K562 (cell line): ENCODE data around the gene PRODH2. TPM values are rescaled to one million over a fixed set of nuclear protein-coding genes. Genes with fewer than 3 reads are reported as not detected.

Experiments
- ATAC-seq: fragments of 200-7000 bp; cut with Tn5 transposase; 3 replicates; pipeline ENCODE4 v1.9.1; 2020; ENCODE audit warnings: moderate library complexity
- BruUV-seq: library from RNA; stranded (reverse); fragments of 400-500 nt; replicated peaks from 2 replicates; lab custom pipeline; 2021; lab: Mats Ljungman, UMichigan
- CTCF ChIA-PET: fragments of 300-600 bp; formaldehyde crosslinking; extraction: SDS; loops from one replicate; lab custom pipeline; 2021; ENCODE audit warnings: low intra/inter-chr PET ratio; lab: Yijun Ruan, JAX
- POLR2A ChIA-PET: fragments of 300-600, 350-650 bp; sonication (Branson Sonifier 250); formaldehyde crosslinking; extraction: SDS; loops from one replicate; lab custom pipeline; 2021; ENCODE audit warnings: antibody characterized with exemption, inconsistent platforms; lab: Yijun Ruan, JAX
- DNase-seq, 4 experiments: peaks; one replicate each; pipeline versions ENCODE4 v3.0.0 to v3.0.0-alpha.2; 2011 to 2018; ENCODE audit warnings: low spot score in 3 of 4, mixed read lengths in 3 of 4; ENCODE audit errors: extremely low read depth in 1 of 4
- FAIRE-seq: peaks from 2 replicates; lab custom pipeline; 2011; peaks lifted over from hg19 to GRCh38; lab: Jason Lieb, UNC
- H2AFZ ChIP-seq: 2 replicates; pipeline ENCODE4 v1.6.0; 2011; ENCODE audit warnings: low read depth, low read length, control low read depth, inconsistent platforms
- H3K27ac ChIP-seq: fragments of 200-600 bp; 3 replicates; pipeline ENCODE4 v1.8.0; 2011; ENCODE audit warnings: low read depth, mild to moderate bottlenecking, control low read depth, inconsistent platforms, low read length, moderate library complexity, mixed read lengths; ENCODE audit errors: extremely low read depth
- H3K27me3 ChIP-seq, 2 experiments: fragments of 300-600 bp in 1 of 2; 2 replicates in 1 of 2; 3 replicates in 1 of 2; pipeline versions ENCODE4 v1.6.0 to v1.8.0; 2011; ENCODE audit warnings: inconsistent platforms in 2 of 2, low read length in 2 of 2, mild to moderate bottlenecking in 1 of 2, mixed read lengths in 1 of 2, moderate library complexity in 1 of 2; ENCODE audit not compliant: control insufficient read depth in 2 of 2, insufficient read depth in 2 of 2
- H3K36me3 ChIP-seq: fragments of 300-600 bp; 3 replicates; pipeline ENCODE4 v1.8.0; 2011; ENCODE audit warnings: mild to moderate bottlenecking, low read length, inconsistent platforms; ENCODE audit not compliant: control insufficient read depth, insufficient read depth
- H3K4me1 ChIP-seq, 2 experiments: fragments of 200-600 bp in 1 of 2; replicated peaks in 1 of 2; 2 replicates in 1 of 2; 3 replicates in 1 of 2; pipeline versions ENCODE4 v1.5.1 to v1.8.0; 2011; ENCODE audit warnings: inconsistent platforms in 2 of 2, low read length in 2 of 2, mild to moderate bottlenecking in 1 of 2, mixed read lengths in 1 of 2, moderate library complexity in 1 of 2; ENCODE audit not compliant: control insufficient read depth in 2 of 2, insufficient read depth in 2 of 2
- H3K4me2 ChIP-seq: 2 replicates; pipeline ENCODE4 v1.6.1; 2011; ENCODE audit warnings: low read length, control low read depth, inconsistent platforms, mixed read lengths; ENCODE audit not compliant: insufficient read depth
- H3K4me3 ChIP-seq: fragments of 200-600 bp; sonication (generic), shearing (Covaris generic); 2 replicates; pipeline ENCODE4 v1.5.1; 2016; ENCODE audit warnings: control low read depth, inconsistent platforms
- H3K79me2 ChIP-seq: fragments of 200-600 bp; 3 replicates; pipeline ENCODE4 v1.8.0; 2011; ENCODE audit warnings: low read length, inconsistent platforms; ENCODE audit not compliant: control insufficient read depth, insufficient read depth
- H3K9ac ChIP-seq, 2 experiments: 2 replicates each; pipeline versions ENCODE4 v1.6.0 to v1.6.1; 2011; ENCODE audit warnings: low read depth in 2 of 2, low read length in 2 of 2, control low read depth in 1 of 2, inconsistent platforms in 1 of 2, mild to moderate bottlenecking in 1 of 2, mixed read lengths in 1 of 2; ENCODE audit not compliant: insufficient read depth in 1 of 2
- H3K9me1 ChIP-seq: one replicate; pipeline ENCODE4 v1.6.0; 2011; ENCODE audit warnings: inconsistent platforms, mild to moderate bottlenecking, low read length, moderate library complexity; ENCODE audit not compliant: control insufficient read depth, insufficient read depth
- H3K9me3 ChIP-seq: replicated peaks from 2 replicates; pipeline ENCODE4 v1.5.1; 2011; ENCODE audit warnings: low read depth, low read length, inconsistent platforms; ENCODE audit not compliant: control insufficient read depth, insufficient read depth
- H4K20me1 ChIP-seq: replicated peaks from 2 replicates; pipeline ENCODE4 v1.6.1; 2011; ENCODE audit warnings: low read length, inconsistent platforms, mixed read lengths; ENCODE audit not compliant: control insufficient read depth, insufficient read depth
- GABPB2 ChIP-seq: fragments of 250-450 bp; sonication (Bioruptor Pico); conservative IDR thresholded peaks from 2 replicates; pipeline ENCODE4 v1.5.1; 2021; ENCODE audit warnings: mild to moderate bottlenecking
- GATAD2B ChIP-seq: fragments of 450-650 bp; IDR thresholded peaks from 2 replicates; pipeline ENCODE4 v1.6.1; 2017; ENCODE audit warnings: mild to moderate bottlenecking, borderline replicate concordance
- POLR2A ChIP-seq: fragments of 450-650 bp; conservative IDR thresholded peaks from 2 replicates; pipeline ENCODE4 v1.6.1; 2016
- SIX5 ChIP-seq, 2 experiments: IDR thresholded peaks; 2 replicates each; pipeline ENCODE4 v1.6.1; 2011; ENCODE audit warnings: low read length in 2 of 2, borderline replicate concordance in 1 of 2, low read depth in 1 of 2, mild to moderate bottlenecking in 1 of 2, moderate library complexity in 1 of 2; ENCODE audit not compliant: insufficient read depth in 1 of 2
- SMAD4 ChIP-seq: fragments of 250-450 bp; sonication (Bioruptor Pico); conservative IDR thresholded peaks from 2 replicates; pipeline ENCODE4 v1.8.0; 2021; ENCODE audit warnings: inconsistent platforms, mild to moderate bottlenecking, moderate library complexity
- TAF9B ChIP-seq: fragments of 450-650 bp; IDR thresholded peaks from 2 replicates; pipeline ENCODE4 v1.6.1; 2018; ENCODE audit warnings: mild to moderate bottlenecking; ENCODE audit not compliant: partially characterized antibody
- ZBTB1 ChIP-seq: sonication (generic); formaldehyde crosslinking; IDR thresholded peaks from 2 replicates; pipeline ENCODE4 v1.8.1; 2023; ENCODE audit warnings: missing genetic modification reagents, low read depth, mild to moderate bottlenecking, borderline replicate concordance
- ZBTB5 ChIP-seq: fragments of 450-650 bp; IDR thresholded peaks from 2 replicates; pipeline ENCODE4 v1.6.1; 2017; ENCODE audit warnings: antibody characterized with exemption
- ZC3H11A ChIP-seq: IDR thresholded peaks from 2 replicates; pipeline ENCODE4 v1.6.1; 2012; ENCODE audit warnings: low read depth, low read length, improper control_type of control experiment
- ZFP91 ChIP-seq: sonication (generic); formaldehyde crosslinking; IDR thresholded peaks from 2 replicates; pipeline ENCODE4 v1.8.0; 2022; ENCODE audit warnings: mild to moderate bottlenecking, missing genetic modification reagents
- ZNF121 ChIP-seq: sonication (generic); formaldehyde crosslinking; conservative IDR thresholded peaks from 2 replicates; pipeline ENCODE4 v1.8.0; 2022; ENCODE audit warnings: missing genetic modification reagents
- ZNF277 ChIP-seq: fragments of 250-450 bp; sonication (Bioruptor Pico); IDR thresholded peaks from 2 replicates; pipeline ENCODE4 v1.8.0; 2022; ENCODE audit warnings: inconsistent platforms, mild to moderate bottlenecking, moderate library complexity, borderline replicate concordance
- WGBS: fragments of 100-300 bp; shearing (Covaris generic); methylation state at CpG from one replicate; pipeline ENCODE4 v1.1.6; 2016; ENCODE audit warnings: low coverage, mixed read lengths; ENCODE audit not compliant: insufficient coverage; ENCODE audit errors: missing lambda C conversion rate; 5-methylcytosine and 5-hydroxymethylcytosine counted together
- in situ Hi-C: fragments of 300-500 bp; cut with MboI; formaldehyde crosslinking; loops from 4 replicates; pipeline ENCODE4 v1.15.0; 2018; ENCODE audit warnings: inconsistent platforms, mixed read lengths
- intact Hi-C: fragments of 100-400 bp; cut with micrococcal nuclease; formaldehyde crosslinking; loops from 2 replicates; pipeline ENCODE4 v1.14.2; 2022
- polyA plus RNA-seq, 8 experiments: library from polyadenylated mRNA; depleted of rRNA in 4 of 8; stranded (reverse) in 5 of 8; unstranded in 3 of 8; fragments of >200 nt; fragmentation: Nextera tagmentation in 2 of 8; fragmentation: Illumina TruSeq in 1 of 8; extraction: Ambion mirVana in 2 of 8; extraction: Trizol in 1 of 8; gene quantifications; 2 replicates each; pipeline versions ENCODE4 v1.2.1 to v1.2.3, GENCODE V29; 2011 to 2014; ENCODE audit warnings: inconsistent platforms in 1 of 8, missing spikeins in 1 of 8
- total RNA-seq, 7 experiments: library from RNA; depleted of rRNA in 6 of 7; stranded (reverse); fragments of >200 nt in 6 of 7; fragmentation: Illumina TruSeq in 2 of 7; extraction: Trizol in 2 of 7; gene quantifications; 2 replicates each; pipeline versions ENCODE4 v1.2.1 to v1.2.3, GENCODE V29; 2011 to 2021; ENCODE audit warnings: low replicate concordance in 1 of 7
- TF ChIP-seq, protein P1 (sequence below): fragments of 450-650 bp; IDR thresholded peaks from 2 replicates; pipeline ENCODE4 v1.6.1; 2016; ENCODE audit warnings: antibody characterized with exemption
- TF ChIP-seq, protein P2 (sequence below): IDR thresholded peaks from 2 replicates; pipeline ENCODE4 v1.6.1; 2014; ENCODE audit warnings: antibody characterized with exemption

The PRODH2 gene
- total and polyA plus RNA-seq, 9 of the 15 experiments (the other 6 are each of a cell fraction or from before 2014, with no cell fraction given), result not detected

- Histone ChIP-seq H3K9me3 (no peaks in the 10 kb centered on the region), H3K27me3 (no peaks in the 10 kb centered on the region), H3K36me3 (peaks cover 24% of the 10 kb centered on the region; the same call in 2 of the 3 replicates), H3K79me2 (no peaks in the 10 kb centered on the region), H3K4me3 (no peak overlapping the region), H3K9ac (no peak overlapping the region), H3K9me1 (no peaks in the 10 kb centered on the region), H3K4me2 (no peak overlapping the region), H3K27ac (no peak overlapping the region), H4K20me1 (no peaks in the 10 kb centered on the region), H2AFZ (no peak overlapping the region), H3K4me1 (peaks cover 0 to 35% of the 10 kb centered on the region in 2 experiments; a peak in 1 of 5 replicates)
- in situ Hi-C loops, result no loop called here
- ATAC-seq, result no peak
- 78% methylated on average over 9 of the region's 12 CpGs for WGBS
- TF ChIP-seq, protein P1, sequence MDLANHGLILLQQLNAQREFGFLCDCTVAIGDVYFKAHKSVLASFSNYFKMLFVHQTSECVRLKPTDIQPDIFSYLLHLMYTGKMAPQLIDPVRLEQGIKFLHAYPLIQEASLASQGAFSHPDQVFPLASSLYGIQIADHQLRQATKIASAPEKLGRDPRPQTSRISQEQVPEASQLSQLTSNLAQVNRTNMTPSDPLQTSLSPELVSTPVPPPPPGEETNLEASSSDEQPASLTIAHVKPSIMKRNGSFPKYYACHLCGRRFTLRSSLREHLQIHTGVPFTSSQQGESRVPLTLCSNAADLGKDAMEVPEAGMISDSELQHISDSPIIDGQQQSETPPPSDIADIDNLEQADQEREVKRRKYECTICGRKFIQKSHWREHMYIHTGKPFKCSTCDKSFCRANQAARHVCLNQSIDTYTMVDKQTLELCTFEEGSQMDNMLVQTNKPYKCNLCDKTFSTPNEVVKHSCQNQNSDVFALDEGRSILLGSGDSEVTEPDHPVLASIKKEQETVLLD, result no peak
- TF ChIP-seq, protein P2, sequence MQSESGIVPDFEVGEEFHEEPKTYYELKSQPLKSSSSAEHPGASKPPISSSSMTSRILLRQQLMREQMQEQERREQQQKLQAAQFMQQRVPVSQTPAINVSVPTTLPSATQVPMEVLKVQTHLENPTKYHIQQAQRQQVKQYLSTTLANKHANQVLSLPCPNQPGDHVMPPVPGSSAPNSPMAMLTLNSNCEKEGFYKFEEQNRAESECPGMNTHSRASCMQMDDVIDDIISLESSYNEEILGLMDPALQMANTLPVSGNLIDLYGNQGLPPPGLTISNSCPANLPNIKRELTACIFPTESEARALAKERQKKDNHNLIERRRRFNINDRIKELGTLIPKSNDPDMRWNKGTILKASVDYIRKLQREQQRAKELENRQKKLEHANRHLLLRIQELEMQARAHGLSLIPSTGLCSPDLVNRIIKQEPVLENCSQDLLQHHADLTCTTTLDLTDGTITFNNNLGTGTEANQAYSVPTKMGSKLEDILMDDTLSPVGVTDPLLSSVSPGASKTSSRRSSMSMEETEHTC, result no peak
- TF ChIP-seq TAF9B, result no peak
- TF ChIP-seq GABPB2 (CRISPR knock-in tag), result no peak
- TF ChIP-seq ZNF121 (CRISPR knock-in tag), result no peak
- TF ChIP-seq GATAD2B, result no peak
- TF ChIP-seq ZBTB5, result no peak
- no peak for TF ChIP-seq ZFP91 (CRISPR knock-in tag)
- TF ChIP-seq POLR2A, result no peak
- no peak for TF ChIP-seq SIX5 (IDR thresholded peaks at IDR 0.05; ENCODE audit: borderline replicate concordance in 1 of 2, insufficient read depth in 1 of 2, low read depth in 1 of 2, low read length in 2 of 2)
- no peak for TF ChIP-seq ZC3H11A
- TF ChIP-seq ZNF277 (CRISPR knock-in tag), result no peak
- TF ChIP-seq SMAD4 (CRISPR knock-in tag), result no peak
- no peak for TF ChIP-seq ZBTB1 (CRISPR knock-in tag)
- no peak for DNase-seq
- ChIA-PET POLR2A (no interaction called here), CTCF (no interaction called here)
- no peak for FAIRE-seq
- intact Hi-C loops, result no loop called here
- no TSS peak for BruUV-seq
Observed at GRCh38 chr19:35782589-35782988, 30.1 kb downstream of the PRODH2 start.
